GM12875 (cell line): ENCODE results near the gene PIPOX.

Source experiments
- H3K4me3 ChIP-seq: one replicate; pipeline ENCODE4 v1.5.1; 2011; ENCODE audit warnings: low read depth, low read length, control low read depth
- TF ChIP-seq, protein P1 (sequence below): IDR thresholded peaks from 2 replicates; pipeline ENCODE4 v1.5.1; 2011; ENCODE audit warnings: low read depth, mild to moderate bottlenecking, control low read depth, inconsistent platforms, low read length, moderate library complexity, borderline replicate concordance; ENCODE audit not compliant: insufficient read depth

The PIPOX gene

GRCh38 chr17:29062215-29062614 lies 19.3 kb downstream of the PIPOX start:
- no peak overlapping the region for H3K4me3 ChIP-seq
- TF ChIP-seq, protein P1, sequence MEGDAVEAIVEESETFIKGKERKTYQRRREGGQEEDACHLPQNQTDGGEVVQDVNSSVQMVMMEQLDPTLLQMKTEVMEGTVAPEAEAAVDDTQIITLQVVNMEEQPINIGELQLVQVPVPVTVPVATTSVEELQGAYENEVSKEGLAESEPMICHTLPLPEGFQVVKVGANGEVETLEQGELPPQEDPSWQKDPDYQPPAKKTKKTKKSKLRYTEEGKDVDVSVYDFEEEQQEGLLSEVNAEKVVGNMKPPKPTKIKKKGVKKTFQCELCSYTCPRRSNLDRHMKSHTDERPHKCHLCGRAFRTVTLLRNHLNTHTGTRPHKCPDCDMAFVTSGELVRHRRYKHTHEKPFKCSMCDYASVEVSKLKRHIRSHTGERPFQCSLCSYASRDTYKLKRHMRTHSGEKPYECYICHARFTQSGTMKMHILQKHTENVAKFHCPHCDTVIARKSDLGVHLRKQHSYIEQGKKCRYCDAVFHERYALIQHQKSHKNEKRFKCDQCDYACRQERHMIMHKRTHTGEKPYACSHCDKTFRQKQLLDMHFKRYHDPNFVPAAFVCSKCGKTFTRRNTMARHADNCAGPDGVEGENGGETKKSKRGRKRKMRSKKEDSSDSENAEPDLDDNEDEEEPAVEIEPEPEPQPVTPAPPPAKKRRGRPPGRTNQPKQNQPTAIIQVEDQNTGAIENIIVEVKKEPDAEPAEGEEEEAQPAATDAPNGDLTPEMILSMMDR, result no peak

GRCh38 chr17:29063992-29064391 lies 21.1 kb downstream of the PIPOX start:
- TF ChIP-seq, protein P1, result no peak
- no peak overlapping the region for H3K4me3 ChIP-seq

- TF ChIP-seq, protein P1, result no peak
- no peak overlapping the region for H3K4me3 ChIP-seq
These were observed 23.1 kb downstream of the PIPOX start for GRCh38 chr17:29066047-29066446.

DNA sequence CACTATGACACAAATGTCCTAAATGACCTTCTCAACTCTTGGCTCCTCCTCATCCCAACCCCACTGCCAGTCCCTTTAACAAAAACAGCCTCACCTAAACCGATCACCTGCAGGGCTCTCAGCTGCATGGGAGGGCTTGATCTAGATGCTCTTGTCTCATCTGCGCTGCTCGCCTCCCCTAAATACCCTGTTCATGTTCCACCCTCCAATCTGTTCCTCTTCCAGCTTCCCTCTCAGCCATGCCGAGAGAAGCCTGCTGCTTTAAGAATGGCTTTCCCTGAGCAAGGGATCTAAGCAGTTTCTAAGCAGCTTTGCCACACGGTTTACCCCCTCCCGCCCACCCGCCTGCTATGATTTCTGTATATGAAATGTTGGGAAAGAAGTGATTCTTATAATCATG lies 23.7 kb downstream of the PIPOX start:
- H3K4me3 ChIP-seq, result no peak overlapping the region
- TF ChIP-seq, protein P1, result no peak

DNA sequence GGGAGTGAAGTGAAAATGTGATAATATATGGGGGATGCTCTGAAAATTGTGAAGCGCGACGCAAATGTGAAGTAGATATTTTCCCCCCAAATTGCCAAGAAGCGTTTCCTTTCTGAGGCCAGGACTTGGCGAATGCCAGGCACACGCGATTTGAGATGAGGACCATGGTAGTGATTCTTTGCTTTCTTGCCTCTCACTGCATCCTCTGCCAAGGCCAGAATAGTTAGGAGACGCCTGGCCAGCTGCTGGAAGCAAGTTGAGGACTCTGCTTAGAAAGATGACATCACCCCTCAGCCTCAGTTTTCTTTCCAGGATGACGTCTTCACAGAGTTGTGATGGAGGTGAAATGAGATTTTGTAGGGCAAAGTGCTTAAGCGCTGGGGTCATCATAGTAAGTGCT lies 25.9 kb downstream of the PIPOX start:
- TF ChIP-seq, protein P1, result no peak
- no peak overlapping the region for H3K4me3 ChIP-seq

DNA sequence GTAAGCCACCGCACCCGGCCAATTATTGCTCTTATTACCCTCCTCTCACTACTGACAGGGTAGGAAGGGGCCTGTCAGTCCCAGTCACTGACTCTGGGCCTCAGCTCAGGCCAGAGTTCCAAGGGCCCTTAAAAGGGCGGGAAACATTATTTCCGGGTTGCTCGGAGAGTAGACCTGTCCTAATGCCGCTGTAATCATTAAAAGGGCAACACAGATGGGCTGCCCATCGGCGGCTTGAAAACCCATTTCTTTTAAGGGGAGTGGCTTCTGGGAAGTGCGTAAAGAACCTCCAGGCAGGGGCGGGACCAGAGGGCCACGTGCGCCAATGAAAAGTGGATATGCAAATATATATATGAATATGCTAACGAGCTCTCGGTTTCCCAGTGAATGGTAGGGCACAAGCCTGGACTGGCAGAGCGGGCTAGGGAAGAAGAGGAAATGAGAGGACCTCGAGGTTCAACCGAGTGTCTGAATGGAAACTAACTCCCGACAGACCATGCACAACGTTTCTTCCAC lies 26.6 kb downstream of the PIPOX start:
- TF ChIP-seq, protein P1, result no peak
- H3K4me3 ChIP-seq, result no peak overlapping the region

DNA sequence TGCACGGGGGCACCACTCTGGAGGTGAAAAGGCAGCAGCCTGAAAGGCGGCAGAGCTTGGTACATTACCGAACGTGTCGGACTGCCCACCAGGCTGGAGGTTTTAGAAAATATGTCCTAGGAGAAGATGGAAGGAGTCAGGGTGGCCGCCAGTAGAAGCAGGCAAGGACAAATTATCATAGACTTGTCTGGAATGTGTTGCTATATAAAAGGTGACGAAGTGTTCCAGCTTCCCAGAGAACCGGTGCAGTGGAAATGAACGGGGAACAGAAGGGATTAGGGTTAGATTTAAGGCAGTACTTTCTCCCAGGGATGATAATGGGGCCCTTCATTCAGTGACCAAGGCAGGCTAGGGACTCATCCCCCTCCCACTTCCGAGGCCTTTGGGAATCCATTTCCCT lies 27.4 kb downstream of the PIPOX start:
- TF ChIP-seq, protein P1, result no peak
- no peak overlapping the region for H3K4me3 ChIP-seq
